Ovary (tissue), 3 donors: ENCODE data around the gene FAM180B.

Experiments
- CTCF ChIP-seq, 3 donors: fragments of 450-650 bp in 2 of 3; fragments of 200-600 bp in 1 of 3; IDR thresholded peaks; one replicate each; pipeline versions ENCODE4 v1.5.1 to v1.8.0; 2016 to 2022; ENCODE audit warnings: antibody characterized with exemption in 3 of 3, mild to moderate bottlenecking in 1 of 3
- POLR2A ChIP-seq: fragments of 450-650 bp; IDR thresholded peaks from one replicate; pipeline ENCODE4 v1.6.1; 2017; ENCODE audit warnings: antibody characterized with exemption, mild to moderate bottlenecking, moderate library complexity
- donor health status: DM: no; HTN: no; CAD: no.

GRCh38 chr11:47609675-47610074, 23.2 kb downstream of the FAM180B start:
- TF ChIP-seq CTCF (IDR thresholded peaks at IDR 0.05) (no peak), POLR2A (no peak)
